Measurements from ENCODE around the gene PLEKHG4B.

PLEKHG4B gene

GRCh38 chr5:173392-174290 lies 81.7 kb downstream of the PLEKHG4B start:
- no peak for DNase-seq

- no peak for DNase-seq
Measured at GRCh38 chr5:174291-174600, 82.3 kb downstream of the PLEKHG4B start.

- DNase-seq, result no peak
Measured at GRCh38 chr5:174876-175465, 83.0 kb downstream of the PLEKHG4B start.

GRCh38 chr5:176296-176823 lies 84.4 kb downstream of the PLEKHG4B start:
- DNase-seq, result no peak

- DNase-seq, result no peak
Measured at GRCh38 chr5:178110-178509, 86.1 kb downstream of the PLEKHG4B start.

GRCh38 chr5:179401-179800 lies 87.4 kb downstream of the PLEKHG4B start:
- DNase-seq, result no peak

- DNase-seq, result no peak
Measured at GRCh38 chr5:180286-180918, 88.4 kb downstream of the PLEKHG4B start.

GRCh38 chr5:181160-181559 lies 89.2 kb downstream of the PLEKHG4B start:
- DNase-seq, result no peak

- no peak for DNase-seq
Measured at GRCh38 chr5:181566-181965, 89.6 kb downstream of the PLEKHG4B start.

GRCh38 chr5:182126-182525 lies 90.2 kb downstream of the PLEKHG4B start:
- no peak for DNase-seq

GRCh38 chr5:184471-184870 lies 92.5 kb downstream of the PLEKHG4B start:
- DNase-seq, result no peak

- no peak for DNase-seq
Measured at GRCh38 chr5:185095-186070, 93.4 kb downstream of the PLEKHG4B start.

- no peak for DNase-seq
Measured at GRCh38 chr5:186091-187041, 94.4 kb downstream of the PLEKHG4B start.

- DNase-seq, result no peak
Measured at GRCh38 chr5:187042-187431, 95.1 kb downstream of the PLEKHG4B start.

- no peak for DNase-seq
Measured at GRCh38 chr5:187617-188451, 95.9 kb downstream of the PLEKHG4B start.

- DNase-seq, result peak in 12 of 14 donors; percentile 10 to 84 (median 54)
Measured at GRCh38 chr5:188488-189481, 96.8 kb downstream of the PLEKHG4B start.

GRCh38 chr5:189486-189885 lies 97.5 kb downstream of the PLEKHG4B start:
- no peak for DNase-seq

GRCh38 chr5:189976-190365 lies 98.0 kb downstream of the PLEKHG4B start:
- no peak for DNase-seq
